Liver (tissue), 9 donors: ENCODE measurements around the gene FREY1. TPM values are rescaled to one million over a fixed set of nuclear protein-coding genes. Genes with fewer than 3 reads are reported as not detected.

Experiments used
- DNase-seq: peaks from one replicate; pipeline ENCODE4 v3.0.0-alpha.2; 2017; ENCODE audit warnings: low spot score
- H3K27ac ChIP-seq, 2 donors: one replicate each; pipeline ENCODE4 v1.7.0; 2013; ENCODE audit warnings: inconsistent platforms in 2 of 2, low read length in 2 of 2, control low read depth in 1 of 2, low read depth in 1 of 2, mild to moderate bottlenecking in 1 of 2
- H3K27me3 ChIP-seq, 4 donors: one replicate each; pipeline versions ENCODE4 v1.6.1 to v1.7.0; 2013; ENCODE audit warnings: low read length in 3 of 4, inconsistent platforms in 1 of 4, mild to moderate bottlenecking in 1 of 4, moderate library complexity in 1 of 4; ENCODE audit not compliant: control insufficient read depth in 4 of 4, insufficient read depth in 4 of 4
- H3K36me3 ChIP-seq, 4 donors: one replicate each; pipeline versions ENCODE4 v1.6.1 to v1.7.0; 2013; ENCODE audit warnings: low read length in 3 of 4, mild to moderate bottlenecking in 3 of 4, low read depth in 1 of 4, moderate library complexity in 1 of 4; ENCODE audit not compliant: control insufficient read depth in 4 of 4, insufficient read depth in 3 of 4
- H3K4me1 ChIP-seq, 4 donors: one replicate each; pipeline versions ENCODE4 v1.6.1 to v1.7.0; 2013; ENCODE audit warnings: low read length in 3 of 4, mild to moderate bottlenecking in 3 of 4, moderate library complexity in 1 of 4; ENCODE audit not compliant: control insufficient read depth in 4 of 4, insufficient read depth in 4 of 4
- H3K4me3 ChIP-seq, 3 donors: one replicate each; pipeline versions ENCODE4 v1.6.1 to v1.7.0; 2013; ENCODE audit warnings: low read length in 3 of 3, control low read depth in 1 of 3, low read depth in 1 of 3, mild to moderate bottlenecking in 1 of 3
- H3K9ac ChIP-seq, 2 donors: one replicate each; pipeline ENCODE4 v1.7.0; 2013; ENCODE audit warnings: low read length in 2 of 2, mild to moderate bottlenecking in 2 of 2, moderate library complexity in 2 of 2, control low read depth in 1 of 2, low read depth in 1 of 2
- H3K9me3 ChIP-seq, 4 donors: one replicate each; pipeline versions ENCODE4 v1.6.1 to v1.7.0; 2013; ENCODE audit warnings: low read length in 3 of 4; ENCODE audit not compliant: control insufficient read depth in 4 of 4
- ATF3 ChIP-seq: IDR thresholded peaks from 2 replicates; pipeline ENCODE4 v1.6.1; 2016; ENCODE audit warnings: antibody characterized with exemption
- CTCF ChIP-seq: fragments of 150-350 bp; IDR thresholded peaks from 2 replicates; pipeline ENCODE4 v1.5.1; 2017; ENCODE audit warnings: improper control_type of control experiment, low read depth, low read length; ENCODE audit not compliant: missing input control
- EGR1 ChIP-seq, 2 donors: IDR thresholded peaks; 2 replicates each; pipeline ENCODE4 v1.6.1; 2016 to 2018; ENCODE audit warnings: antibody characterized with exemption in 2 of 2, low read depth in 2 of 2
- FOXA1 ChIP-seq: IDR thresholded peaks from 2 replicates; pipeline ENCODE4 v1.6.1; 2016; ENCODE audit warnings: antibody characterized with exemption
- FOXA2 ChIP-seq: IDR thresholded peaks from 2 replicates; pipeline ENCODE4 v1.6.1; 2016; ENCODE audit warnings: antibody characterized with exemption
- GABPA ChIP-seq, 2 donors: IDR thresholded peaks in 1 of 2; conservative IDR thresholded peaks in 1 of 2; 2 replicates each; pipeline ENCODE4 v1.6.1; 2016; ENCODE audit warnings: antibody characterized with exemption in 2 of 2, mild to moderate bottlenecking in 1 of 2, moderate library complexity in 1 of 2
- HNF4A ChIP-seq, 2 donors: conservative IDR thresholded peaks; 2 replicates each; pipeline ENCODE4 v1.6.1; 2016; ENCODE audit warnings: antibody characterized with exemption in 2 of 2, mild to moderate bottlenecking in 2 of 2
- HNF4G ChIP-seq: IDR thresholded peaks from 2 replicates; pipeline ENCODE4 v1.6.1; 2016; ENCODE audit warnings: antibody characterized with exemption
- JUND ChIP-seq, 2 donors: IDR thresholded peaks; 2 replicates each; pipeline ENCODE4 v1.6.1; 2016; ENCODE audit warnings: antibody characterized with exemption in 2 of 2
- MAX ChIP-seq: IDR thresholded peaks from 2 replicates; pipeline ENCODE4 v1.6.1; 2016; ENCODE audit warnings: antibody characterized with exemption
- NR2F2 ChIP-seq: IDR thresholded peaks from 2 replicates; pipeline ENCODE4 v1.6.1; 2016; ENCODE audit warnings: antibody characterized with exemption
- RAD21 ChIP-seq, 2 donors: IDR thresholded peaks; 2 replicates each; pipeline ENCODE4 v1.6.1; 2016; ENCODE audit warnings: antibody characterized with exemption in 2 of 2, mild to moderate bottlenecking in 2 of 2
- REST ChIP-seq: IDR thresholded peaks from 2 replicates; pipeline ENCODE4 v1.6.1; 2016; ENCODE audit warnings: antibody characterized with exemption, mild to moderate bottlenecking
- RXRA ChIP-seq, 2 donors: IDR thresholded peaks; 2 replicates each; pipeline ENCODE4 v1.6.1; 2017 to 2018; ENCODE audit warnings: antibody characterized with exemption in 2 of 2, mild to moderate bottlenecking in 1 of 2
- SP1 ChIP-seq: IDR thresholded peaks from 2 replicates; pipeline ENCODE4 v1.6.1; 2018; ENCODE audit warnings: antibody characterized with exemption, mild to moderate bottlenecking
- TAF1 ChIP-seq: conservative IDR thresholded peaks from 2 replicates; pipeline ENCODE4 v1.6.1; 2016; ENCODE audit warnings: antibody characterized with exemption, mild to moderate bottlenecking
- YY1 ChIP-seq: IDR thresholded peaks from 2 replicates; pipeline ENCODE4 v1.6.1; 2016; ENCODE audit warnings: antibody characterized with exemption, mild to moderate bottlenecking
- ZBTB33 ChIP-seq: IDR thresholded peaks from 2 replicates; pipeline ENCODE4 v1.6.1; 2016; ENCODE audit warnings: antibody characterized with exemption
- WGBS: extraction: QIAGEN DNeasy Blood & Tissue Kit; methylation state at CpG from one replicate; pipeline ENCODE4 v1.1.7; 2013; 5-methylcytosine and 5-hydroxymethylcytosine counted together
- polyA plus RNA-seq, 2 donors: library from polyadenylated mRNA; stranded (reverse) in 1 of 2; unstranded in 1 of 2; fragments of 200-250 nt in 1 of 2; fragments of >200 nt in 1 of 2; fragmentation: Nextera tagmentation in 1 of 2; extraction: Ambion mirVana in 1 of 2; gene quantifications; one replicate each; pipeline versions ENCODE4 v1.2.1 to v1.2.3, GENCODE V29; 2013 to 2015
- total RNA-seq, 2 donors: library from RNA; depleted of rRNA; stranded (reverse); fragments of >200 nt; gene quantifications; one replicate each; pipeline ENCODE4 v1.2.3, GENCODE V29; 2014
- donor health status: healthy.
- donor health status: healthy.
- donor health status: healthy.
- donor health status: healthy.
- donor health status: healthy.

FREY1 gene
- total and polyA plus RNA-seq, 4 donors, result 0.18 to 2.1 (median 0.75) TPM; not detected in 1

GRCh38 chr11:45917286-45917622, 10.2 kb upstream of the FREY1 start:
- 3% methylated on average over 16 of the region's 16 CpGs for WGBS

More at GRCh38 chr11:45917286-45917622, 10.2 kb upstream of the FREY1 start:
- Histone ChIP-seq H3K9me3 (no peaks in the 10 kb centered on the region), H3K9ac (peak overlapping the region; percentile 1 to 80), H3K4me1 (peaks cover 12 to 62% (median 47%) of the 10 kb centered on the region in 4 donors), H3K36me3 (peaks cover 3 to 14% (median 8%) of the 10 kb centered on the region in 4 donors), H3K27me3 (no peaks in the 10 kb centered on the region), H3K27ac (peak overlapping the region; percentile 75 to 85), H3K4me3 (peak overlapping the region; percentile 73 to 98 (median 87))
- no peak for DNase-seq
- TF ChIP-seq EGR1 (IDR thresholded peaks at IDR 0.05; ENCODE audit: low read depth in 2 of 2) (no peak), FOXA1 (no peak), JUND (IDR thresholded peaks at IDR 0.05) (no peak), YY1 (no peak), TAF1 (no peak), RXRA (IDR thresholded peaks at IDR 0.05) (no peak), REST (no peak), HNF4A (conservative IDR thresholded peaks at IDR 0.05) (no peak), ZBTB33 (no peak), ATF3 (no peak), MAX (no peak), FOXA2 (no peak), SP1 (no peak), CTCF (no peak), GABPA (IDR thresholded peaks at IDR 0.05 in 1 of 2, conservative IDR thresholded peaks at IDR 0.05 in 1 of 2) (no peak), RAD21 (IDR thresholded peaks at IDR 0.05) (no peak), HNF4G (no peak), NR2F2 (no peak)
